Measurements from ENCODE around the gene TARBP1. TPM values are rescaled to one million over a fixed set of nuclear protein-coding genes. Genes with fewer than 3 reads are reported as not detected.

The TARBP1 gene
- total RNA-seq, 1 donor from 2014 or later, result 38.1 TPM

DNA sequence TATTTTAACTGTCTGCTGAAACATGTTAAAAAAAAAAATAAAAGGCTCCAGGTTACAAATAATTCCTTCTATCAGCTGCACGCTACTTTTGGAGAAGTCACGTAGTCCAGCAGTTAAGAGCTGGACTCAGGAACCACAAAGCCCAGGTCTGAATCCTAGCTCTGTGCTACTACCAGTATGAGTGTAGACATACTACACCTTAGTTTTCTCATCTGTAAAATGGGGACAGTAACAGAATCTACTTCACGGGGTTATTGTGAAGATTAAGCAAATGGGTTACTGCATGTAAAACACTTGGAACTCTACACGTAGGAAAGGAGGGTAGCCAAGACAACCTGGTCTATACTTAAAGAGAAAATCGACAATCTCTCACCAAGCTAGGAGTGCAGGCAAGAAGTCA lies 48.3 kb downstream of the TARBP1 start:
- Mint-ChIP-seq H3K27me3 (no peaks in the 10 kb centered on the region), H3K4me3 (no peak overlapping the region)

DNA sequence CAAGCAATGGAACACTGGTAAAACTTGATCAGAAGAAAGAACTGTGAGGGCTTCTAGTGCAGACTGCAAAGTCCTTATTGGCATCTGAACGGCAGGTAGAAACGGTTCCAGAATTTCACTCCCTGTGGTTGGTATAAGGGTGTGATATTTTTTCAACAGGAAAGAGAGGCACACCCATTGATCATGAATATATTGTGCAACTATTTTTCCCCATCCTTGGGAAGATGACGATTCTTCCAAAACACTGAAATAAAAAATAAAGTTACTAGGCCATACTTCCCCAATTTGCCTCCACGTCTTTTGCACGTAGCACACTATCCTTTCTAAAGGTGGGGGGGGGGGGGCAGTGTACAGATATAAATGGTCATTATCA lies 49.6 kb downstream of the TARBP1 start:
- Mint-ChIP-seq H3K27me3 (no peaks in the 10 kb centered on the region), H3K4me1 (ENCODE audit: unreplicated experiment) (peaks cover under 1% of the 10 kb centered on the region), H3K27ac (no peak overlapping the region), H3K9me3 (no peaks in the 10 kb centered on the region), H3K4me3 (no peak overlapping the region), H3K36me3 (peaks cover 20% of the 10 kb centered on the region)
- no peak for TF ChIP-seq CTCF (conservative IDR thresholded peaks at IDR 0.05)
- DNase-seq (ENCODE audit: extremely low spot score, unreplicated experiment), result no peak

More for the DNA sequence above, 48.3 kb downstream of the TARBP1 start:
- Mint-ChIP-seq H3K27ac (no peak overlapping the region), H3K36me3 (peaks cover 28% of the 10 kb centered on the region), H3K4me1 (ENCODE audit: unreplicated experiment) (peaks cover 9% of the 10 kb centered on the region), H3K9me3 (no peaks in the 10 kb centered on the region)
- DNase-seq (ENCODE audit: extremely low spot score, unreplicated experiment), result no peak
- TF ChIP-seq CTCF (conservative IDR thresholded peaks at IDR 0.05), result no peak

- DNase-seq (ENCODE audit: extremely low spot score, unreplicated experiment), result no peak
- Mint-ChIP-seq H3K4me3 (no peak overlapping the region), H3K27ac (no peak overlapping the region), H3K27me3 (no peaks in the 10 kb centered on the region), H3K36me3 (peaks cover 18% of the 10 kb centered on the region), H3K9me3 (no peaks in the 10 kb centered on the region), H3K4me1 (ENCODE audit: unreplicated experiment) (no peaks in the 10 kb centered on the region)
- no peak for TF ChIP-seq CTCF (conservative IDR thresholded peaks at IDR 0.05)
Observed at GRCh38 chr1:234427950-234428646, 50.9 kb downstream of the TARBP1 start.

GRCh38 chr1:234413990-234414389 lies 65.0 kb downstream of the TARBP1 start:
- no peak overlapping the region for H3K27ac Mint-ChIP-seq
- no peak for TF ChIP-seq CTCF (conservative IDR thresholded peaks at IDR 0.05)
- no peaks in the 10 kb centered on the region for H3K4me1 Mint-ChIP-seq (ENCODE audit: unreplicated experiment)
- H3K4me3 Mint-ChIP-seq, result no peak overlapping the region
- H3K36me3 Mint-ChIP-seq, result peaks cover 30% of the 10 kb centered on the region
- H3K27me3 Mint-ChIP-seq, result no peaks in the 10 kb centered on the region
- H3K9me3 Mint-ChIP-seq, result no peaks in the 10 kb centered on the region
- no peak for DNase-seq (ENCODE audit: extremely low spot score, unreplicated experiment)

- Mint-ChIP-seq H3K27ac (no peak overlapping the region), H3K4me1 (ENCODE audit: unreplicated experiment) (no peaks in the 10 kb centered on the region), H3K27me3 (no peaks in the 10 kb centered on the region), H3K9me3 (no peaks in the 10 kb centered on the region), H3K4me3 (no peak overlapping the region), H3K36me3 (peaks cover 28% of the 10 kb centered on the region)
- TF ChIP-seq CTCF (conservative IDR thresholded peaks at IDR 0.05), result no peak
- no peak for DNase-seq (ENCODE audit: extremely low spot score, unreplicated experiment)
Observed at GRCh38 chr1:234413485-234413884, 65.5 kb downstream of the TARBP1 start.
